Heart left ventricle (tissue), 16 donors: Measurements from ENCODE around the gene PARP1. TPM values are rescaled to one million over a fixed set of nuclear protein-coding genes. Genes with fewer than 3 reads are reported as not detected.
A peak's percentile ranks its signal among the peaks of the same experiment; 100 is the strongest.

ENCODE experiments used
- ATAC-seq, 4 donors: fragments of 200-7000 bp; cut with Tn5 transposase; one replicate each; pipeline ENCODE4 v1.9.1; 2020 to 2022; ENCODE audit warnings: moderate library complexity in 4 of 4, mild to moderate bottlenecking in 3 of 4, moderate number of reproducible peaks in 1 of 4
- DNase-seq, 5 donors: peaks; one replicate each; pipeline ENCODE4 v3.0.0-alpha.2; 2020
- H3K27ac ChIP-seq, 12 donors: fragments of 200-600 bp; sonication (generic) in 4 of 12; one replicate each; pipeline versions ENCODE4 v1.5.0 to v1.8.0; 2016 to 2022; ENCODE audit warnings: mild to moderate bottlenecking in 2 of 12
- H3K27me3 ChIP-seq, 9 donors: fragments of 200-600 bp; sonication (generic) in 2 of 9; one replicate each; pipeline versions ENCODE4 v1.5.1 to v1.8.0; 2016 to 2022; ENCODE audit warnings: mild to moderate bottlenecking in 3 of 9
- H3K36me3 ChIP-seq, 9 donors: fragments of 200-600 bp; sonication (generic) in 2 of 9; one replicate each; pipeline versions ENCODE4 v1.5.0 to v1.8.0; 2018 to 2022; ENCODE audit warnings: mild to moderate bottlenecking in 2 of 9
- H3K4me1 ChIP-seq, 12 donors: fragments of 200-600 bp; sonication (generic) in 4 of 12; one replicate each; pipeline versions ENCODE4 v1.5.0 to v1.8.0; 2016 to 2022; ENCODE audit warnings: mild to moderate bottlenecking in 3 of 12
- H3K4me3 ChIP-seq, 12 donors: fragments of 200-600 bp; sonication (generic) in 4 of 12; one replicate each; pipeline versions ENCODE4 v1.5.0 to v1.8.0; 2017 to 2022; ENCODE audit warnings: mild to moderate bottlenecking in 9 of 12, moderate library complexity in 4 of 12
- H3K9me3 ChIP-seq, 12 donors: fragments of 200-600 bp; sonication (generic) in 4 of 12; one replicate each; pipeline versions ENCODE4 v1.5.0 to v1.8.0; 2016 to 2022; ENCODE audit warnings: mild to moderate bottlenecking in 1 of 12
- POLR2A ChIP-seq, 2 donors: fragments of 450-650 bp; IDR thresholded peaks; one replicate each; pipeline ENCODE4 v1.6.1; 2017; ENCODE audit warnings: antibody characterized with exemption in 2 of 2, mild to moderate bottlenecking in 2 of 2, moderate library complexity in 2 of 2
- WGBS, 4 donors: extraction: QIAGEN DNeasy Blood & Tissue Kit in 2 of 4; methylation state at CpG; one replicate each; pipeline versions ENCODE4 v1.1.5 to v1.1.7; 2013 to 2018; 5-methylcytosine and 5-hydroxymethylcytosine counted together
- intact Hi-C, 10 donors: fragments of 100-400 bp; cut with DNase I; formaldehyde crosslinking; loops; one replicate each; pipeline versions ENCODE4 v1.11.1 to v1.14.2; 2022
- polyA plus RNA-seq, 2 donors: library from polyadenylated mRNA; stranded (reverse); fragments of 200-250 nt; gene quantifications; one replicate each; pipeline ENCODE4 v1.2.3, GENCODE V29; 2013
- total RNA-seq, 9 donors: library from RNA; depleted of rRNA in 2 of 9; stranded (reverse); fragments of >200 nt in 2 of 9; fragmentation: NEBNext Ultra II Directional in 3 of 9; extraction: Animal tissue kit (Norgen Biotek cat#: 25700) in 3 of 9; gene quantifications; one replicate each; pipeline versions ENCODE4 v1.1.0 to v1.2.4, GENCODE V29; 2016 to 2023
- TF ChIP-seq, protein P1 (sequence below), 12 donors: fragments of 200-600 bp; sonication (generic) in 4 of 12; IDR thresholded peaks; one replicate each; pipeline versions ENCODE4 v1.5.0 to v1.8.0; 2018 to 2022; ENCODE audit warnings: antibody characterized with exemption in 12 of 12, mild to moderate bottlenecking in 5 of 12
- donor health status: ischemic (EF 13 %, LVEDD 7.1; RV severe dilation, severe dysfunction).
- donor health status: healthy with polysubstance abuse.
- donor health status: DM: no; HTN: yes; CAD: no.
- donor health status: DM: no; HTN: no; CAD: no.
- donor health status: ischemic (EF 25% LVEDD 6.9; RV normal size, moderate dysfunction).
- donor health status: ischemic (EF 25% LVEDD 5.7; RV mildly dilated, moderate dysfunction).
- donor health status: healthy.
- donor health status: DM: yes; HTN: yes; CAD: no.
- donor health status: ischemic (EF 35%, LVEDD 5.7; RV mildly dilated, moderate dysfunction).
- donor health status: nonischemic (EF 11% LVEDD 7.7; RV severe dilation, severe dysfunction).
- donor health status: DM: yes; HTN: yes; CAD: no.
- donor health status: PGD.
- donor health status: ischemic (EF 29% LVEDD 5.4; RV normal size, mild dysfunction).
- donor health status: nonischemic (EF 23%, LVEDD 6.1; RV moderate dilation, normal function).

PARP1 gene
- total and polyA plus RNA-seq, 11 donors, result 50.4 to 168 (median 111) TPM

DNA sequence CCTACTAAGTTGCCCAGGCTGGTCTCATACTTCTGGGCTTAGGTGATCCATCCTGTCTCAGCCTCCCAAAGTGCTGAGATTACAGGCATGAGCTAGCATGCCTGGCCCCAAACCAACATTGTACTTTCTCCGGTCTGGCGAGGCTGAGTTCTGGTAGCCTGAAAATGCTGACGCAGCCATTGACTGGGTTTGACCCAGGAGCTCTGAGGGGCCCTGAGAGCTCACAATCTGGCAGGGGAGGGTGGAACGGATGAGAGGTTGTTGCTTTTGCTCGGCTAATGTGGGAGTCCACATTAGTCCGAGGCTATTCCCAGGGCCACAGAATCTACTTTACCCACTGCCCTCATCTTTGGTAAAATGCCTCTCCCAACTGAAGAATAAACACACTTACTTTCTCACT is 35.1 kb upstream of the PARP1 start:
- no peak overlapping the region for H3K27ac ChIP-seq
- 77 to 89% (median 81%) methylated on average over 6 of the region's 6 CpGs for whole genome bisulfite sequencing, 4 donors
- intact Hi-C loops, result no loop called here
- no peaks in the 10 kb centered on the region for H3K9me3 ChIP-seq
- TF ChIP-seq, protein P1, sequence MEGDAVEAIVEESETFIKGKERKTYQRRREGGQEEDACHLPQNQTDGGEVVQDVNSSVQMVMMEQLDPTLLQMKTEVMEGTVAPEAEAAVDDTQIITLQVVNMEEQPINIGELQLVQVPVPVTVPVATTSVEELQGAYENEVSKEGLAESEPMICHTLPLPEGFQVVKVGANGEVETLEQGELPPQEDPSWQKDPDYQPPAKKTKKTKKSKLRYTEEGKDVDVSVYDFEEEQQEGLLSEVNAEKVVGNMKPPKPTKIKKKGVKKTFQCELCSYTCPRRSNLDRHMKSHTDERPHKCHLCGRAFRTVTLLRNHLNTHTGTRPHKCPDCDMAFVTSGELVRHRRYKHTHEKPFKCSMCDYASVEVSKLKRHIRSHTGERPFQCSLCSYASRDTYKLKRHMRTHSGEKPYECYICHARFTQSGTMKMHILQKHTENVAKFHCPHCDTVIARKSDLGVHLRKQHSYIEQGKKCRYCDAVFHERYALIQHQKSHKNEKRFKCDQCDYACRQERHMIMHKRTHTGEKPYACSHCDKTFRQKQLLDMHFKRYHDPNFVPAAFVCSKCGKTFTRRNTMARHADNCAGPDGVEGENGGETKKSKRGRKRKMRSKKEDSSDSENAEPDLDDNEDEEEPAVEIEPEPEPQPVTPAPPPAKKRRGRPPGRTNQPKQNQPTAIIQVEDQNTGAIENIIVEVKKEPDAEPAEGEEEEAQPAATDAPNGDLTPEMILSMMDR (IDR thresholded peaks at IDR 0.05), result no peak
- no peak for TF ChIP-seq POLR2A (IDR thresholded peaks at IDR 0.05)
- ATAC-seq, result no peak
- no peak for DNase-seq
- H3K4me1 ChIP-seq, result no peaks in the 10 kb centered on the region
- H3K36me3 ChIP-seq, result no peaks in the 10 kb centered on the region
- H3K27me3 ChIP-seq, result peaks cover 0 to 5% (median 0%) of the 10 kb centered on the region in 9 donors
- H3K4me3 ChIP-seq, result no peak overlapping the region

GRCh38 chr1:226441629-226442028 is 33.7 kb upstream of the PARP1 start:
- WGBS, 4 donors, result 82 to 87% (median 84%) methylated on average over 6 of the region's 6 CpGs
- H3K4me1 ChIP-seq, result no peaks in the 10 kb centered on the region
- H3K27me3 ChIP-seq, result peaks cover 0 to 14% (median 0%) of the 10 kb centered on the region in 9 donors
- DNase-seq, result no peak
- H3K27ac ChIP-seq, result no peak overlapping the region
- H3K4me3 ChIP-seq, result no peak overlapping the region
- no peak for TF ChIP-seq POLR2A (IDR thresholded peaks at IDR 0.05)
- TF ChIP-seq, protein P1 (IDR thresholded peaks at IDR 0.05), result no peak
- intact Hi-C loops, result no loop called here
- H3K36me3 ChIP-seq, result no peaks in the 10 kb centered on the region
- H3K9me3 ChIP-seq, result no peaks in the 10 kb centered on the region
- no peak for ATAC-seq

DNA sequence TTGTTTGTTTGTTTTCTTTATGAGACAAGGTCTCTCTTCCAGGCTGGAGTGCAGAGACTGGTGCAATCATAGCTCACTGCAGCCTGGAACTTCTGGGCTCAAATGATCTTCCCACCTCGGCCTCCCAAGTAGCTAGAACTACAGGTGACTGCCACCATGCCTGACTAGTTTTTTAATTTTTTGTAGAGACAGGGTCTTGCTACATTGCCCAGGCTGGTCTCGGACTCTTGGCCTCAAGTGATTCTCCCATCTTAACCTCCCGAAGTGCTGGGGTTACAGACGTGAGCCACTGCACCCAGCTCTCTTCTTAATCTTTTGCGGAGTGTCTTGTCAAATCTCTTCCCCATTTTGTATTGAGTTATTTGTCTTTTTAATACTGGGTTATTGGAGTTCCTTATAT is 32.6 kb upstream of the PARP1 start:
- no peak overlapping the region for H3K27ac ChIP-seq
- no peaks in the 10 kb centered on the region for H3K36me3 ChIP-seq
- ATAC-seq (no peak), DNase-seq (no peak)
- WGBS, 4 donors, result 68 to 91% (median 83%) methylated on average over 5 of the region's 5 CpGs
- H3K27me3 ChIP-seq, result peaks cover 0 to 14% (median 0%) of the 10 kb centered on the region in 9 donors
- H3K9me3 ChIP-seq, result no peaks in the 10 kb centered on the region
- no peak overlapping the region for H3K4me3 ChIP-seq
- intact Hi-C loops, result no loop called here
- H3K4me1 ChIP-seq, result no peaks in the 10 kb centered on the region
- TF ChIP-seq POLR2A (IDR thresholded peaks at IDR 0.05), result no peak
- TF ChIP-seq, protein P1 (IDR thresholded peaks at IDR 0.05), result no peak

- Histone ChIP-seq H3K4me1 (no peaks in the 10 kb centered on the region), H3K27me3 (peaks cover 0 to 14% (median 0%) of the 10 kb centered on the region in 9 donors), H3K27ac (no peak overlapping the region), H3K9me3 (no peaks in the 10 kb centered on the region), H3K4me3 (no peak overlapping the region), H3K36me3 (no peaks in the 10 kb centered on the region)
- intact Hi-C loops, result no loop called here
- TF ChIP-seq POLR2A (IDR thresholded peaks at IDR 0.05), result no peak
- TF ChIP-seq, protein P1 (IDR thresholded peaks at IDR 0.05), result peak in 3 of 12 donors; percentile 13 to 32 (median 14)
- DNase-seq (no peak), ATAC-seq (no peak)
- 32 to 41% (median 34%) methylated on average over 2 of the region's 2 CpGs for WGBS, 4 donors
These were observed 30.1 kb upstream of the PARP1 start for GRCh38 chr1:226438007-226438406.
